NCI-H1105 (cell line): ENCODE measurements around the gene PDE12.

ENCODE experiments used
- DNase-seq: peaks from one replicate; lab custom pipeline; 2025; lab: John Stamatoyannopoulos, UW

Gene PDE12

GRCh38 chr3:57555738-57556458, at the start of gene PDE12:
Gene PDE12 (plus strand): TSS chr3:57556274. CDS start chr3:57556380, 106 bp downstream.
- peak; percentile 56 for DNase-seq

GRCh38 chr3:57512166-57512565, 43.9 kb upstream of the PDE12 start:
- no peak for DNase-seq

- no peak for DNase-seq
Observed at GRCh38 chr3:57518276-57518915, 37.7 kb upstream of the PDE12 start.

- DNase-seq: no peak
Observed at GRCh38 chr3:57530071-57530608, 25.9 kb upstream of the PDE12 start.

- DNase-seq: no peak
Observed at GRCh38 chr3:57538465-57538864, 17.6 kb upstream of the PDE12 start.

- DNase-seq: peak; percentile 78
Observed at GRCh38 chr3:57544181-57545125, 11.6 kb upstream of the PDE12 start, which contains the start of gene DNAH12. Gene DNAH12 (minus strand): TSS chr3:57544344. CDS start chr3:57542870, 1,474 bp downstream.

- DNase-seq: no peak
Observed at GRCh38 chr3:57545636-57546268, 10.3 kb upstream of the PDE12 start.

- no peak for DNase-seq
Observed at GRCh38 chr3:57546616-57547015, 9.5 kb upstream of the PDE12 start.

- DNase-seq: no peak
Observed at GRCh38 chr3:57555306-57555705, 768 bp upstream of the PDE12 start.

GRCh38 chr3:57556459-57557084, 498 bp downstream of the PDE12 start:
- DNase-seq: no peak

GRCh38 chr3:57557085-57557537, 1.0 kb downstream of the PDE12 start:
- DNase-seq: no peak

- DNase-seq: no peak
Observed at GRCh38 chr3:57559526-57559925, 3.5 kb downstream of the PDE12 start.

- DNase-seq: no peak
Observed at GRCh38 chr3:57569859-57570450, 13.9 kb downstream of the PDE12 start.

GRCh38 chr3:57570878-57571277, 14.8 kb downstream of the PDE12 start:
- DNase-seq: no peak

- no peak for DNase-seq
Observed at GRCh38 chr3:57572096-57572495, 16.0 kb downstream of the PDE12 start.

- no peak for DNase-seq
Observed at GRCh38 chr3:57575966-57576626, 20.0 kb downstream of the PDE12 start.

GRCh38 chr3:57577801-57578200, 21.7 kb downstream of the PDE12 start:
- DNase-seq: no peak

- no peak for DNase-seq
Observed at GRCh38 chr3:57582474-57583168, 26.5 kb downstream of the PDE12 start.

- DNase-seq: no peak
Observed at GRCh38 chr3:57583544-57583943, 27.5 kb downstream of the PDE12 start.

GRCh38 chr3:57586778-57587177, 30.7 kb downstream of the PDE12 start:
- DNase-seq: no peak
